ENCODE data around the gene NPSR1. TPM values are rescaled to one million over a fixed set of nuclear protein-coding genes. Genes with fewer than 3 reads are reported as not detected.
A peak's percentile ranks its signal among the peaks of the same experiment; 100 is the strongest.

NPSR1 gene
- total RNA-seq, 1 donor from 2014 or later: not detected

GRCh38 chr7:34664755-34665154, 6.7 kb downstream of the NPSR1 start:
- no peaks in the 10 kb centered on the region for H3K27me3 ChIP-seq (ENCODE audit: insufficient read depth, low read length)
- no peak overlapping the region for H3K4me2 ChIP-seq (ENCODE audit: low read length)

GRCh38 chr7:34672430-34672829, 14.4 kb downstream of the NPSR1 start:
- H3K27ac ChIP-seq (ENCODE audit: low read depth, low read length): no peak overlapping the region
- H3K27me3 ChIP-seq (ENCODE audit: insufficient read depth, low read length): no peaks in the 10 kb centered on the region
- TF ChIP-seq CTCF (IDR thresholded peaks at IDR 0.05; ENCODE audit: insufficient read depth, low read depth, low read length): no peak
- no peak for TF ChIP-seq EZH2 (IDR thresholded peaks at IDR 0.05; ENCODE audit: insufficient read depth, low read length)
- no peaks in the 10 kb centered on the region for H3K36me3 Mint-ChIP-seq (ENCODE audit: low read depth, unreplicated experiment)
- no peaks in the 10 kb centered on the region for H3K27me3 Mint-ChIP-seq (ENCODE audit: low read depth, unreplicated experiment)
- H3K9me3 Mint-ChIP-seq (ENCODE audit: unreplicated experiment): no peaks in the 10 kb centered on the region
- H3K9me3 ChIP-seq (ENCODE audit: insufficient read depth, low read depth, low read length): no peaks in the 10 kb centered on the region
- no peak overlapping the region for H3K4me3 ChIP-seq (ENCODE audit: insufficient read depth, low read depth, low read length)
- peak; percentile 67 for DNase-seq (ENCODE audit: low read depth)
- no peaks in the 10 kb centered on the region for H4K20me1 ChIP-seq (ENCODE audit: insufficient read depth, low read length)
- peak overlapping the region; percentile 49 for H3K4me2 ChIP-seq (ENCODE audit: low read length)
- H3K4me1 Mint-ChIP-seq (ENCODE audit: low read depth, unreplicated experiment): peaks cover 4% of the 10 kb centered on the region
- no peaks in the 10 kb centered on the region for H3K36me3 ChIP-seq (ENCODE audit: insufficient read depth, low read length)
- H3K79me2 ChIP-seq (ENCODE audit: insufficient read depth, low read length): no peaks in the 10 kb centered on the region
- no peak overlapping the region for H3K27ac Mint-ChIP-seq (ENCODE audit: unreplicated experiment)
- H3K4me3 Mint-ChIP-seq (ENCODE audit: unreplicated experiment): no peak overlapping the region
- H3K4me1 ChIP-seq (ENCODE audit: insufficient read depth, low read length): no peaks in the 10 kb centered on the region
- FAIRE-seq: no peak
- no peak overlapping the region for H3K9ac ChIP-seq (ENCODE audit: low read length)
- H2AFZ ChIP-seq (ENCODE audit: low read depth, low read length): no peak overlapping the region

More at GRCh38 chr7:34664755-34665154, 6.7 kb downstream of the NPSR1 start:
- H3K4me1 ChIP-seq (ENCODE audit: insufficient read depth, low read length): no peaks in the 10 kb centered on the region
- no peak overlapping the region for H3K27ac ChIP-seq (ENCODE audit: low read depth, low read length)
- no peak overlapping the region for H2AFZ ChIP-seq (ENCODE audit: low read depth, low read length)
- peaks cover 4% of the 10 kb centered on the region for H3K4me1 Mint-ChIP-seq (ENCODE audit: low read depth, unreplicated experiment)
- no peaks in the 10 kb centered on the region for H3K79me2 ChIP-seq (ENCODE audit: insufficient read depth, low read length)
- H3K27ac Mint-ChIP-seq (ENCODE audit: unreplicated experiment): no peak overlapping the region
- no peaks in the 10 kb centered on the region for H3K36me3 Mint-ChIP-seq (ENCODE audit: low read depth, unreplicated experiment)
- H3K4me3 Mint-ChIP-seq (ENCODE audit: unreplicated experiment): no peak overlapping the region
- no peak overlapping the region for H3K9ac ChIP-seq (ENCODE audit: low read length)
- H3K36me3 ChIP-seq (ENCODE audit: insufficient read depth, low read length): no peaks in the 10 kb centered on the region
- H3K27me3 Mint-ChIP-seq (ENCODE audit: low read depth, unreplicated experiment): peaks cover 14% of the 10 kb centered on the region
- TF ChIP-seq EZH2 (IDR thresholded peaks at IDR 0.05; ENCODE audit: insufficient read depth, low read length) (no peak), CTCF (IDR thresholded peaks at IDR 0.05; ENCODE audit: insufficient read depth, low read depth, low read length) (no peak)
- no peaks in the 10 kb centered on the region for H3K9me3 ChIP-seq (ENCODE audit: insufficient read depth, low read depth, low read length)
- H3K9me3 Mint-ChIP-seq (ENCODE audit: unreplicated experiment): no peaks in the 10 kb centered on the region
- H3K4me3 ChIP-seq (ENCODE audit: insufficient read depth, low read depth, low read length): no peak overlapping the region
- no peaks in the 10 kb centered on the region for H4K20me1 ChIP-seq (ENCODE audit: insufficient read depth, low read length)
- FAIRE-seq (no peak), DNase-seq (ENCODE audit: low read depth) (no peak)

- H3K27me3 Mint-ChIP-seq (ENCODE audit: low read depth, unreplicated experiment): no peaks in the 10 kb centered on the region
- H3K4me2 ChIP-seq (ENCODE audit: low read length): peak overlapping the region; percentile 49
- H3K27ac ChIP-seq (ENCODE audit: low read depth, low read length): no peak overlapping the region
- no peaks in the 10 kb centered on the region for H4K20me1 ChIP-seq (ENCODE audit: insufficient read depth, low read length)
- H3K4me1 ChIP-seq (ENCODE audit: insufficient read depth, low read length): no peaks in the 10 kb centered on the region
- no peaks in the 10 kb centered on the region for H3K9me3 ChIP-seq (ENCODE audit: insufficient read depth, low read depth, low read length)
- FAIRE-seq (no peak), DNase-seq (ENCODE audit: low read depth) (no peak)
- no peak overlapping the region for H2AFZ ChIP-seq (ENCODE audit: low read depth, low read length)
- H3K4me1 Mint-ChIP-seq (ENCODE audit: low read depth, unreplicated experiment): peaks cover 4% of the 10 kb centered on the region
- H3K79me2 ChIP-seq (ENCODE audit: insufficient read depth, low read length): no peaks in the 10 kb centered on the region
- no peaks in the 10 kb centered on the region for H3K36me3 Mint-ChIP-seq (ENCODE audit: low read depth, unreplicated experiment)
- no peaks in the 10 kb centered on the region for H3K36me3 ChIP-seq (ENCODE audit: insufficient read depth, low read length)
- H3K4me3 Mint-ChIP-seq (ENCODE audit: unreplicated experiment): no peak overlapping the region
- no peaks in the 10 kb centered on the region for H3K9me3 Mint-ChIP-seq (ENCODE audit: unreplicated experiment)
- no peak for TF ChIP-seq EZH2 (IDR thresholded peaks at IDR 0.05; ENCODE audit: insufficient read depth, low read length)
- no peak for TF ChIP-seq CTCF (IDR thresholded peaks at IDR 0.05; ENCODE audit: insufficient read depth, low read depth, low read length)
- no peak overlapping the region for H3K9ac ChIP-seq (ENCODE audit: low read length)
- H3K27ac Mint-ChIP-seq (ENCODE audit: unreplicated experiment): no peak overlapping the region
- no peak overlapping the region for H3K4me3 ChIP-seq (ENCODE audit: insufficient read depth, low read depth, low read length)
- H3K27me3 ChIP-seq (ENCODE audit: insufficient read depth, low read length): no peaks in the 10 kb centered on the region
Observed at GRCh38 chr7:34673066-34673465, 15.0 kb downstream of the NPSR1 start.

Data from astrocyte (in vitro differentiated cells and primary cell).